GM10248 (cell line): Measurements from ENCODE around the gene CFL1.
A peak's percentile ranks its signal among the peaks of the same experiment; 100 is the strongest.
"Not testable (repeated sequence)": the region's sequence is repeated elsewhere in the genome, so short reads cannot be mapped to it uniquely, and the experiment has no call there.

ENCODE experiments used
- CTCF ChIA-PET: fragments of 300-600 bp; sonication (Branson Sonifier 250); formaldehyde crosslinking; extraction: SDS; loops from one replicate; lab custom pipeline; 2021; ENCODE audit warnings: antibody characterized with exemption; lab: Yijun Ruan, JAX
- POLR2A ChIA-PET: fragments of 350-650 bp; sonication (Branson Sonifier 250); formaldehyde crosslinking; extraction: SDS; loops from one replicate; lab custom pipeline; 2020; ENCODE audit warnings: antibody characterized with exemption; lab: Yijun Ruan, JAX
- DNase-seq: peaks from one replicate; pipeline ENCODE4 v3.0.0; 2012; ENCODE audit errors: extremely low spot score
- TF ChIP-seq, protein P1 (sequence below): IDR thresholded peaks from 2 replicates; pipeline ENCODE4 v1.5.1; 2012; ENCODE audit warnings: mild to moderate bottlenecking, low read depth; ENCODE audit errors: extremely low read depth, missing control alignments, control extremely low read depth

The CFL1 gene

DNA sequence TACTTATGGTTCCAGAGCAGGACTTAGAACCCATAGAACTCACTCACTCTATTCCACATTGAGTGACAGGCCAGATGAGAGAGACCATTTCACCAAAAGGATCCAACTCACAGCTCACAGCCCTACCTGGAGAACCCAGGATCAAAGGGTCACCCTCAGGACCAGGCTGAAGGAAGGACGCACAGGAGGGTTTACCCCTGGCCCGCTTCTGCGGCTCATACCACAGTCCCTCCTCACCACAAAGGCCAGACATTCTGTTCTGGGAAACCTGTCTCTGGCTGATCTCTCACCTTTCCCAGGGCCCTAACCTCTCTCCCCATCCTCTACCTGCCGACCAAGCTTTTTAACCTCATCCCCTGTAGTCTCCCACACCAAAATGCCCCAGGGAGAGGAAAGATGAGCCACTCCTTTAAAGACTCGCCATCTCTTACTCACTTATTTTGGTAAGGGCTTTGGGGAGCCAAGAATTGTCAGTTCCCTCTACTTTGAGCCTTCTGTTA lies 37.6 kb upstream of the CFL1 start:
- CTCF ChIA-PET = interaction anchor here (1.0 to 14.6 kb wide), 6 partner anchors 11 to 93 kb away, joined by 3 to 199 read pairs (median 3); partner anchors contain the start of genes CTSW, FIBP and MUS81
- TF ChIP-seq, protein P1, sequence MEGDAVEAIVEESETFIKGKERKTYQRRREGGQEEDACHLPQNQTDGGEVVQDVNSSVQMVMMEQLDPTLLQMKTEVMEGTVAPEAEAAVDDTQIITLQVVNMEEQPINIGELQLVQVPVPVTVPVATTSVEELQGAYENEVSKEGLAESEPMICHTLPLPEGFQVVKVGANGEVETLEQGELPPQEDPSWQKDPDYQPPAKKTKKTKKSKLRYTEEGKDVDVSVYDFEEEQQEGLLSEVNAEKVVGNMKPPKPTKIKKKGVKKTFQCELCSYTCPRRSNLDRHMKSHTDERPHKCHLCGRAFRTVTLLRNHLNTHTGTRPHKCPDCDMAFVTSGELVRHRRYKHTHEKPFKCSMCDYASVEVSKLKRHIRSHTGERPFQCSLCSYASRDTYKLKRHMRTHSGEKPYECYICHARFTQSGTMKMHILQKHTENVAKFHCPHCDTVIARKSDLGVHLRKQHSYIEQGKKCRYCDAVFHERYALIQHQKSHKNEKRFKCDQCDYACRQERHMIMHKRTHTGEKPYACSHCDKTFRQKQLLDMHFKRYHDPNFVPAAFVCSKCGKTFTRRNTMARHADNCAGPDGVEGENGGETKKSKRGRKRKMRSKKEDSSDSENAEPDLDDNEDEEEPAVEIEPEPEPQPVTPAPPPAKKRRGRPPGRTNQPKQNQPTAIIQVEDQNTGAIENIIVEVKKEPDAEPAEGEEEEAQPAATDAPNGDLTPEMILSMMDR = no peak
- POLR2A ChIA-PET = interaction anchor here (0.6 to 0.7 kb wide), 2 partner anchors 715 to 922 kb away, joined by 6 to 9 read pairs; no protein-coding TSS in a partner anchor
- no peak for DNase-seq

DNA sequence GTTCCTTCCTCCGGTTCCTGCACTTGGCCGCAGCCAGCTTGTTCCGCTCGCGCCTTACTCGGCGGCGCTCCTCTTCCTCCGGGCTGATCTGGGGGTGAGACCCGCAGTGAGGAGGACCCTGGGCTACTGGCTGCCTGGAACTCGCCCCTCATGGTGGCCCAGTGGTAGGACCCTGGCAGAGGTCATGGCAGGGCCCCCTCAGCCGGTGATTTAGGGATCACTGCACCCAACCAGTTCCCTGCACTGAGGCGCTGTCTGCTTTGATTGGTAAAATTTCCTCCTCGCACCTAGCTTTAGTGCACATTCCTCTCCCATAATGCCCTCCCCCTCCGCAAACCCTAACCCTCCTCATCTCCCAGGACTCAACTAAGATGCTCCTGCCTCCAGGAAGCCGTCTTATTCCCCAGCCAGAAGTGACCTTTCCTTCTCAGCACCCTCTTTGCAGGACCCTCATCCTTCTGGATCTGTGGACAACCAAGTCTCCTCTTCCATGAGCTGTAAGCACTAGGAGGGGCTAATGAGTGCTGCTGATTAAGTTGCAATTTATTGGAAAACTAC lies 36.1 kb upstream of the CFL1 start:
- DNase-seq = no peak

DNA sequence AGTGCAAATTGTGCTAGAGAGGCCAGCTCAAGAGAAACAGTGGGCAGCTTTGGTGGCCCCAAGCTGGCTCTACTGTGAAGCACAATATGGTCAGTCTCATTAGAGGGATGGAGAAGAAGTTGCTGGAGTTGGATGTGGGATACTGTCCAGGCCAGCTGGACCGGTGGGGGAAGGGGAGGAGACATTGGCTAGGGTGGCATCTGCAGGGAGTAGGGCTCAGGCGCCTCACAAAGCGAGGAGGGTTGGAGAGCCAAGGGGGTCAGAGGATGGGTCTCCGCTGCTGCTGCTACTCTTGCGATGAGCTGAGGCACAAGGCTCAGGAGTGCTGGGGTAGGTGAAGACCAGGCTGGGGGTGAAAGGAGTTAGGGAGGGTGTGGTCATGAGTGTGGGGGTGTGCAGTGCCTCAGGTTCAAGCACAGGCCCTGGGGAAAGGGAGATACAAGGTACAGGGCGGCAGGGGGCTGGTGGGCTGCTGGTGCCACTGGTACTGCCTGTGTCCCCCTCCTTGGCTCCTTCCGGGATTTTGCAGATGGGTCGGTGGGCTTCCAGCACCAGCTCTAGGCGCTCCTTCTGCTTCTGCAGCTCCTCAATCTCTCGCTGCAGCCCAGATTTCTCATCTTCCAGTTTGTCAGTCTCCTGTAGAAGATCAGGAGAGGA lies 34.8 kb upstream of the CFL1 start:
- DNase-seq = no peak
- CTCF ChIA-PET = interaction anchor here (0.7 to 19.3 kb wide), 9 partner anchors 10 to 112 kb away, joined by 3 to 535 read pairs (median 4); partner anchors contain the start of genes AP5B1, C11orf68, CFL1 and CTSW
- TF ChIP-seq, protein P1 = no peak
- POLR2A ChIA-PET = interaction anchor here (0.8 to 1.4 kb wide), 3 partner anchors 8 to 33 kb away, joined by 3 to 7 read pairs (median 4); no protein-coding TSS in a partner anchor

More for the DNA sequence above, 36.1 kb upstream of the CFL1 start:
- TF ChIP-seq, protein P1 = no peak
- POLR2A ChIA-PET = no interaction called here
- CTCF ChIA-PET = interaction anchor here (1.1 to 19.3 kb wide), 5 partner anchors 9 to 94 kb away, joined by 3 to 535 read pairs (median 80); partner anchors contain the start of genes CFL1, CTSW, EFEMP2 and FIBP

DNA sequence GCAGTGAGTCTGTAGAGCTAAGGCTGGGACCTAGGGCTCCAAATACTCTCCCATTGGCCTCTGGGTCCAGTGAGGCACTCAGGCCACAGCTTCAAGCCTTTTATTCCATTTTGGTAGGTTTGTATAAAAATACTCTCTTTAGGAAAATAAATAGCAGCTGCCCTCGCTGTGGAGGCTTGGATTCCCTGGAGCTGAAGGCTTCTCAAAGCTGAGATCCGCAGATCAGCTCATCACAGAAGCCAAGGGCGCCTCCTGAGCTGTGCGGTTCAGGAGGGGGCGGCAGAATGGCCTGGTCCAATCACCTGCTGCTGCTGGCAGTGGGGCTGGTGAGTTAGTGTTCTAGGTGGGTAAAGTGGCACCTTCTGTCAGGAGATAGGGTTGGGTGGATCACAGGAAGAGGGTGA lies 34.2 kb upstream of the CFL1 start:
- DNase-seq = not testable (repeated sequence)
- CTCF ChIA-PET = interaction anchor here (0.7 to 19.3 kb wide), 10 partner anchors 10 to 112 kb away, joined by 3 to 535 read pairs (median 4); partner anchors contain the start of genes AP5B1, C11orf68, CFL1 and CTSW
- POLR2A ChIA-PET = interaction anchor here (1.4 to 2.2 kb wide), 2 partner anchors 9 to 23 kb away, joined by 4 to 10 read pairs; partner anchors contain the start of gene FOSL1

DNA sequence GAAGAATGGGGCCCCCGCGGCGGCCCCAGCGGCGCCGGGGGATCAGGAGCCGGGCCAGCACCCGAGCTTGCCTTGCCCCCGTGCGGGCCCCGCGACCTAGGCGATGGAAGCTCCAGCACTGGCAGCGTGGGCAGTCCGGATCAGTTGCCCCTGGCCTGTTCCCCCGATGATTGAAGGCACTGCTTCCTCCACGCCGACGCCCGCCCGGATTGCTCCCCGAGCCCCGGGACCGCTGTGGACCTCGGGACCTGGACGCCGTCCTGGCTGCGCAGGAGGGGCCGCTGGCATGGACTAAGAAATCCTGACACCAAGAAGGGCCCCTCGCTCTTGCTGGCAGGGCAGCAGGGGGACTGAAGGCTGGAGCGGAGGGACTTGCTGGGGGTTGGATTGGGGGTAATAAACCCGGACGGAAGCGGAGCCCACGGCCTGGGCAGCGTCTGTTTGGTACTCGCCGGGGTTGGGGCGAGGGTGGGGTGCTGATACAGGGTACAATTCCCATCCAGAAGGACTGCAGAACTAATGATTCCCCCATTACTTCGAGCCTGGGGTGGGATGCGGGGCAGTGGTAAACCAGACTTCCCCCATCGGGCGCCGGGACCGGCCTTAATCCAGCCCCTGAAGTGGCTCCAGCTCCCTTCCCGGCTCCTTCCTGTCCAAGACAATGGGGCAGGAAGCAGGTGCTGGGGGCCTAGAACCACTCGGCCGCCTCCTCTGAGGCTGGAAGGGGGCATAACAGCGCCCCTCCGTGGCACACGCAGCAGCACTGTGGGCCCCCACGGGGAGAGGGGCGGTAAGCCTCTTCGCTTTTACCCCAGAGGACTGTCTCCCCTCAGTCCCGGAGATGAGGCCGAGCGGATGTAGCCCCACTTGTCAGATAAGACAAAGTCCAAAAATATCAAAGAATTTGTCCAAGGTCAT lies 33.5 kb upstream of the CFL1 start:
- TF ChIP-seq, protein P1 = peak; percentile 73
- no peak for DNase-seq
- POLR2A ChIA-PET = interaction anchor here (0.9 to 2.2 kb wide), 7 partner anchors 9 to 276 kb away, joined by 3 to 25 read pairs (median 4); partner anchors contain the start of genes CFL1, FOSL1, MUS81 and PCNX3
- CTCF ChIA-PET = interaction anchor here (0.8 to 19.3 kb wide), 22 partner anchors 9 to 302 kb away, joined by 3 to 535 read pairs (median 6); partner anchors contain the start of genes AP5B1, C11orf68, CFL1 and CTSW
